HepG2 (cell line): Measurements from ENCODE around the gene SGCD. TPM values are rescaled to one million over a fixed set of nuclear protein-coding genes. Genes with fewer than 3 reads are reported as not detected.

Experiments
- ATAC-seq: fragments of 200-7000 bp; cut with Tn5 transposase; 3 replicates; pipeline ENCODE4 v1.9.1; 2020; ENCODE audit warnings: mild to moderate bottlenecking, moderate library complexity
- BruUV-seq: library from RNA; stranded (reverse); fragments of 400-500 nt; replicated peaks from 2 replicates; lab custom pipeline; 2021; lab: Mats Ljungman, UMichigan
- CTCF ChIA-PET: fragments of 300-600 bp; formaldehyde crosslinking; extraction: SDS; loops from one replicate; lab custom pipeline; 2021; ENCODE audit warnings: low total read pairs, inconsistent platforms, low intra/inter-chr PET ratio; lab: Yijun Ruan, JAX
- POLR2A ChIA-PET: fragments of 350-600 bp; sonication (Branson Sonifier 250); formaldehyde crosslinking; loops from one replicate; lab custom pipeline; 2020; ENCODE audit warnings: antibody characterized with exemption, inconsistent platforms; lab: Yijun Ruan, JAX
- DNase-seq: peaks from one replicate; pipeline ENCODE4 v3.0.0-alpha.2; 2015; ENCODE audit warnings: low spot score
- FAIRE-seq: peaks from 3 replicates; lab custom pipeline; 2011; peaks lifted over from hg19 to GRCh38; lab: Jason Lieb, UNC
- H2AFZ ChIP-seq: one replicate; pipeline ENCODE4 v1.6.1; 2011; ENCODE audit warnings: low read length, inconsistent platforms
- H3K27ac ChIP-seq: fragments of 300-600 bp; 3 replicates; pipeline ENCODE4 v1.8.0; 2011; ENCODE audit warnings: mixed run types, mild to moderate bottlenecking, mixed read lengths, low read length, inconsistent platforms; ENCODE audit not compliant: insufficient read depth; ENCODE audit errors: extremely low read length
- H3K27me3 ChIP-seq, 2 experiments: fragments of 200-600 bp in 1 of 2; 2 replicates in 1 of 2; 3 replicates in 1 of 2; pipeline versions ENCODE4 v1.6.0 to v1.8.0; 2011; ENCODE audit warnings: low read length in 2 of 2, mild to moderate bottlenecking in 2 of 2, moderate library complexity in 2 of 2, inconsistent platforms in 1 of 2; ENCODE audit not compliant: insufficient read depth in 2 of 2, control insufficient read depth in 1 of 2
- H3K36me3 ChIP-seq, 2 experiments: fragments of 200-600 bp in 1 of 2; replicated peaks in 1 of 2; 2 replicates in 1 of 2; 3 replicates in 1 of 2; pipeline versions ENCODE4 v1.5.1 to v1.8.0; 2011; ENCODE audit warnings: low read length in 2 of 2, inconsistent platforms in 1 of 2; ENCODE audit not compliant: insufficient read depth in 2 of 2, control insufficient read depth in 1 of 2
- H3K4me1 ChIP-seq: 2 replicates; pipeline ENCODE4 v1.5.1; 2012; ENCODE audit warnings: low read length, inconsistent platforms; ENCODE audit not compliant: insufficient read depth
- H3K4me2 ChIP-seq: 2 replicates; pipeline ENCODE4 v1.6.0; 2011; ENCODE audit warnings: low read depth, low read length, inconsistent platforms
- H3K4me3 ChIP-seq, 3 experiments: fragments of 200-600 bp in 1 of 3; sonication (generic), shearing (Covaris generic) in 1 of 3; replicated peaks in 1 of 3; 2 replicates each; pipeline ENCODE4 v1.5.1; 2011 to 2016; ENCODE audit warnings: low read length in 3 of 3, inconsistent platforms in 2 of 3, low read depth in 2 of 3, mild to moderate bottlenecking in 2 of 3, control low read depth in 1 of 3, mixed read lengths in 1 of 3; ENCODE audit not compliant: insufficient read depth in 1 of 3
- H3K79me2 ChIP-seq: one replicate; pipeline ENCODE4 v1.6.1; 2011; ENCODE audit warnings: low read length, inconsistent platforms; ENCODE audit not compliant: insufficient read depth
- H3K9ac ChIP-seq: 2 replicates; pipeline ENCODE4 v1.6.0; 2011; ENCODE audit warnings: mild to moderate bottlenecking, low read depth, low read length, inconsistent platforms; ENCODE audit not compliant: insufficient read depth
- H3K9me3 ChIP-seq: 2 replicates; pipeline ENCODE4 v1.5.1; 2012; ENCODE audit warnings: mild to moderate bottlenecking, low read length
- H4K20me1 ChIP-seq: 2 replicates; pipeline ENCODE4 v1.6.0; 2011; ENCODE audit warnings: inconsistent platforms, mild to moderate bottlenecking, low read length, moderate library complexity; ENCODE audit not compliant: insufficient read depth
- NCOA5 ChIP-seq: sonication (generic); formaldehyde crosslinking; IDR thresholded peaks from 2 replicates; pipeline ENCODE4 v1.4.0; 2020; ENCODE audit warnings: missing genetic modification reagents
- TERF1 ChIP-seq: sonication (generic); formaldehyde crosslinking; IDR thresholded peaks from 2 replicates; pipeline ENCODE4 v1.8.0; 2022; ENCODE audit warnings: mild to moderate bottlenecking, missing genetic modification reagents, moderate library complexity
- ZNF616 ChIP-seq: sonication (generic); formaldehyde crosslinking; IDR thresholded peaks from 2 replicates; pipeline ENCODE4 v1.5.0; 2020; ENCODE audit warnings: low read depth, mild to moderate bottlenecking, missing genetic modification reagents
- WGBS: methylation state at CpG from one replicate; pipeline ENCODE4 v1.1.6; 2017; ENCODE audit warnings: low lambda C conversion rate; 5-methylcytosine and 5-hydroxymethylcytosine counted together
- in situ Hi-C: cut with HindIII; loops from 2 replicates; pipeline ENCODE4 v1.10.0; 2017; ENCODE audit warnings: low pct_unique_long_range_greater_than_20kb; ENCODE audit not compliant: extremely low pct_ligation_motif_present
- intact Hi-C: fragments of 100-400 bp; cut with micrococcal nuclease; formaldehyde crosslinking; loops from one replicate; pipeline ENCODE4 v1.10.0; 2022; ENCODE audit not compliant: unreplicated experiment
- polyA plus RNA-seq, 8 experiments: library from polyadenylated mRNA; depleted of rRNA in 3 of 8; stranded (reverse) in 7 of 8; unstranded in 1 of 8; fragments of >200 nt; fragmentation: Illumina TruSeq in 4 of 8; extraction: Trizol in 4 of 8; gene quantifications; 2 replicates each; pipeline versions ENCODE4 v1.2.1 to v1.2.3, GENCODE V29; 2011 to 2016; ENCODE audit warnings: low read depth in 4 of 8, missing spikeins in 1 of 8, mixed read lengths in 1 of 8; ENCODE audit not compliant: insufficient read depth in 1 of 8
- total RNA-seq, 5 experiments: library from RNA; depleted of rRNA; stranded (reverse); fragments of >200 nt; fragmentation: Illumina TruSeq; extraction: Trizol; gene quantifications; 2 replicates each; pipeline ENCODE4 v1.2.3, GENCODE V29; 2016; ENCODE audit warnings: low read depth in 1 of 5
- TF ChIP-seq, protein P1 (sequence below): sonication (generic); formaldehyde crosslinking; IDR thresholded peaks from 2 replicates; pipeline ENCODE4 v1.5.1; 2020; ENCODE audit warnings: missing genetic modification reagents, mild to moderate bottlenecking, borderline replicate concordance

The SGCD gene
- total and polyA plus RNA-seq, 2 of the 13 experiments (the other 11 are each of a cell fraction or from before 2014, with no cell fraction given), result not detected

GRCh38 chr5:156402387-156402921 is 75.5 kb downstream of the SGCD start (continued):
- no peak for TF ChIP-seq TERF1

GRCh38 chr5:156405988-156406387 is 79.0 kb downstream of the SGCD start:
- in situ Hi-C loops (no loop called here), intact Hi-C loops (no loop called here)
- H3K4me1 ChIP-seq, result no peaks in the 10 kb centered on the region
- no peaks in the 10 kb centered on the region for H3K79me2 ChIP-seq
- POLR2A ChIA-PET, result no interaction called here
- no TSS peak for BruUV-seq
- CTCF ChIA-PET, result no interaction called here
- H2AFZ ChIP-seq, result no peak overlapping the region
- no peak overlapping the region for H3K27ac ChIP-seq
- H3K9ac ChIP-seq, result no peak overlapping the region
- H3K36me3 ChIP-seq, result no peaks in the 10 kb centered on the region
- no peaks in the 10 kb centered on the region for H4K20me1 ChIP-seq
- TF ChIP-seq, protein P1, sequence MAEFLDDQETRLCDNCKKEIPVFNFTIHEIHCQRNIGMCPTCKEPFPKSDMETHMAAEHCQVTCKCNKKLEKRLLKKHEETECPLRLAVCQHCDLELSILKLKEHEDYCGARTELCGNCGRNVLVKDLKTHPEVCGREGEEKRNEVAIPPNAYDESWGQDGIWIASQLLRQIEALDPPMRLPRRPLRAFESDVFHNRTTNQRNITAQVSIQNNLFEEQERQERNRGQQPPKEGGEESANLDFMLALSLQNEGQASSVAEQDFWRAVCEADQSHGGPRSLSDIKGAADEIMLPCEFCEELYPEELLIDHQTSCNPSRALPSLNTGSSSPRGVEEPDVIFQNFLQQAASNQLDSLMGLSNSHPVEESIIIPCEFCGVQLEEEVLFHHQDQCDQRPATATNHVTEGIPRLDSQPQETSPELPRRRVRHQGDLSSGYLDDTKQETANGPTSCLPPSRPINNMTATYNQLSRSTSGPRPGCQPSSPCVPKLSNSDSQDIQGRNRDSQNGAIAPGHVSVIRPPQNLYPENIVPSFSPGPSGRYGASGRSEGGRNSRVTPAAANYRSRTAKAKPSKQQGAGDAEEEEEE (CRISPR knock-in tag), result no peak
- TF ChIP-seq NCOA5, result no peak
- no peak for TF ChIP-seq ZNF616 (CRISPR knock-in tag)
- FAIRE-seq, result no peak
- H3K9me3 ChIP-seq, result no peaks in the 10 kb centered on the region
- no peaks in the 10 kb centered on the region for H3K27me3 ChIP-seq
- no peak overlapping the region for H3K4me3 ChIP-seq
- ATAC-seq, result no peak
- DNase-seq, result no peak
- 3% methylated on average over 3 of the region's 3 CpGs for WGBS
- no peak overlapping the region for H3K4me2 ChIP-seq
